Stimulated activated naive CD4-positive, alpha-beta T cell (primary cell): Measurements from ENCODE around the gene GALNT12.

Source experiments
- DNase-seq, 6 experiments: peaks; one replicate each; lab custom pipeline; 2025; lab: John Stamatoyannopoulos, UW

GALNT12 gene

DNA sequence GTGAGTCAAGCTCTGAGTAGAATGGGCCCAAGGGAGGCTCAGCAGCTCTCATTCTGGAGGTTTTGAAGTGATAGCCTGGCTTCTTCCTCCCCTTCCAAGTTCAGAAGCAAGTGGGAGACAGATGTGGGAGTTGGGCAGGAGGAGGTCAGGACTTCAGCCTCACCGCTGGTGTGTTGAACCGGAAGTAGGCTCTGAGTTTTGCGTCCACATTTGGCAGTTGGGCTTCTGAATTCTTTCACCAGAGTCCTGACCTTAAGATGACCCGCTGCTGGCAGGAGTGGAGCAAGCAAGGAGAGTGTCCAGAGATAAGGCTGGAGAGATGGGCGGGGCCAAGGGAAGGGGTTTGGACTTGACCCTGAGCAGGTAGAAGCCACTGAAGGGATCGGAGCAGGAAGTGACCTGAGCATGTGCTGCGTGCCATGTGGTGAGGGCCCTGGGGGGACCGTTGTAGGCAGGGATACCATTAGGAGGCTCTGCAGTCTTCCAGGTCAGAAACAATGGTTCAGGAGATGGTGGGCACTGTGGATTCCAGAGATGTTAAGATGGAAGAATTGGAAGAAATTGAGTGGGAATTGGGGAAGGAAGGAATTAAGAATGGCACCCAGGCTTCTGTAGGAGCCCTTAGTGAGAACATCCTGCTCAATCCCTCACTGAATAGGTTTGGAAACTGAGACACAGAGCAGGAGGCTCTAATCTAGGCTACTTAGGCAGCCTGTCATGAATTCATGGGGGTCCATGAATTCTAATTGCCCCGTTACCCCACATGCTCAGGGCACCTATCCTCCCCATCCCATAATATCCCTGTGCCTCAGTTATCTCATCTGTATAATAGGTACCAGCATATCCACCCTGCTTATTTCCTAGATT is 25.9 kb downstream of the GALNT12 start:
- DNase-seq, result no peak

DNA sequence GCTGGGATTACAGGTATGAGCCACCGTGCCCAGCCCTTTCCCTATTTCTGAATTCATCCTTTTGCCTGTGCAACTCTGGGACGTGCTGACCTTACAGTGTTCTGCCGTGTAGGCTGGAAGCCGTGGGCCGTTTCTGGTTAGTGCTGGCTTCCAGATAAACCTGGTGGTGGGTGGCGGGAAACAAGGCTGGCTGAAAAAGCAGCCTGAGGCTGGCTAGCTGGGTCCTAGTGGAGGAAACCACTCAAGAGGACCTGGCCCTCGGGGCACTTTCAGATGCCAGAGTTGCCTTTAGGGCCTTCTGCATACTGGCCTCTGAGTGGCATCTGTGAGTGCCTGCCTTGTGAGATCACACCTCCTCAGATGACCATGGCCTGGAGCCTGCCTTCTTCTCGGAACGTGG is 26.9 kb downstream of the GALNT12 start:
- no peak for DNase-seq

DNA sequence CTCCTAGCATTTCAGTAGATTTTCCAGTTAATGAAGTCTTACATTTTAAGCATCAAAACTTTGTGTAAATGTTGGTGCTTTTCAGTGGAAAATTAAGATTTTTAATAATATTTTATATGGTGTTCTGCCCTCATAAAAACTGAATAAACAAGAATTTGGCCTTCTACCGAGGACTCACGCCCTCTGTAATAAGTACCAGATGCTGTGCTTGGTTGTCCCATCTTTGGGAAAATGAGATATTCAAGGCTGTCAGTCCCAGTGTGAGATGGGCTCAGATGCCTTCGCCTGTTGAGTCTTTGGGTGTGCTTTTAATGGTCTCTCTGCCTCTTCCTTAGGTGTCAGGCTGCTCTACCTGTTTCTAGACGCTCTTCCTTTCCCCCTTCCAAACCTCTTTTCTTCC is 28.7 kb downstream of the GALNT12 start:
- no peak for DNase-seq

DNA sequence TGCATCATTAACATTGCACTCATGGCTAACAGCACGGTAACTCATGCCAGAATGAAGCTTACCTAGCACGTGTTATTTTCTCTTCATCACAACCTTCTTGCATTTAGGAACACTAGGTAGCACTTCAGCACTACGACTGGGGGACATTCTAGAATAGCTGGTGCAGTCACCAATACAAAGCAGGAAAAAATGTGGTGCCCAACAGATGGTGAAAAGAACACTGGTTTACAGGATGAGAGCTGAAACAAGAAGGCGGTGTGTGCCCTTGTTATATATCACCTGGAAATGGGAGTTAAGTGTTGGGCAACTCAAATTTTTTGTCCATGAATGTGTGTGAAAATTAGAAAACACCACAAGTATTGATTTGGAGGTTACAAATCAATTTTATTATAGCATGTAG is 30.0 kb downstream of the GALNT12 start:
- no peak for DNase-seq

DNA sequence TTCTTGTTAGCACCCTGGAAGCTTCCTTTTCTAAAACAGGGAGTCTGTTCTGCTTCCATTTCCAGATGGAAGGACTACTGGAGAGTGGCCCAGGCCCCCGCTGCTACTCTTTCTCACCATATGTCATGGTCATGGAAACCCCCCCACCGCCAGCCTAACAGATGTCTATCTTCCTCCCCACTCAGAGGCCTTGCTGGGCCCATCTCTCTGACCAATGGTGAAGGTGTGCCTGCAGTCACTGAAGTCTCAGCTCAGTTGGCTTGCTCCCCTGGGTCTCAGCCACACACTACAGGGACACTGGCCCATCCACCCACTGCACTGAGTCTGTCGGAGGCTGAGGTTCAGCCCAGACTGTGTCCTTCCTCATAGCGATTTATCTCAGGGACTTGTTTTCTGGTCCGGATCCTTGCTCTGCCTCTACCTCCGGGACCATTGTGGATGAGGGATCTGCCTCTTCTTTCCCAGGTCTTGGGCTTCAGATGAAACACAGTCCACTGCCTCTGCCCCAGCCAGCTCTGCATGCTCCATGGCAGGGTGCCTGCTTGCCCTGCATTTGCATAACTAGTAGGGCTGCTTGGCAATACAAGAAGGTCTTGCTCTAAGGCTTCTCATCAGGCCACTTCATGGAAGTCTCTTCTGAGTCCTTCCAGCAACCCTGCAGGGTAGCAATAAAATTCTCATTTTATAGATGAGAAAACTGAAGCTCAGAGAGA is 30.8 kb downstream of the GALNT12 start:
- DNase-seq, result no peak

DNA sequence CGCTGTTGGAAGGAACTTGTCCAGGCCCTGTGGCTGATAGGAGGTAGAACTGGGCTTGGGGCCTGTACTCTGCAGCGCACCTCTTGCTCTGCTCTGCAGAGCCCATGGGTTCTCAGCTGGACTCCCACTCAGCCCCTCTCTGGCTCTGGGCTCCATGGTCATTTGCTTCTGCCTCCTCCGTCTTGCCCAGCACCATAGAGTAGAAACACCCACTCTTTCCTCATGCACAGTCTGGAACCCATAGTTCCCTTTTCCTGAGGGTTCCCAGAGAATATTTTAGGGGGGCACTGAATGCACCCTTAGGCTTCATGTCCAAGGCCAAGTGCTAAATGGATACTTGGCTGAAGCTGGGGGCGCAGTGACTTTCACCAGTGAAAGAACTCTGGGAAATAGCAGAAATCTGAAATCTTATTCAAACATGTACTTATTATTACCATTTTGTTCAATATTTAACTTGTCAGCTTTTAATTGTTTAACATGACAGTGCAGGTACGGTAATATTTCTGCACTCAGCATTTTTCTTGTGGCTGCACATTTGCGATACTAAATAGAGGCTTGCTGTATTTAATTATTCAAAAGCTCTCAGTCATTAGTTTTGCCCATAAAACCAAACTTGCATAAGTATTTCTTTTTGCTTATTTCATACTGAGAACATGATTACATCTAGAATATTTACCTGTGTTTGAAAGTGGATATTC is 31.5 kb downstream of the GALNT12 start:
- DNase-seq, result no peak

DNA sequence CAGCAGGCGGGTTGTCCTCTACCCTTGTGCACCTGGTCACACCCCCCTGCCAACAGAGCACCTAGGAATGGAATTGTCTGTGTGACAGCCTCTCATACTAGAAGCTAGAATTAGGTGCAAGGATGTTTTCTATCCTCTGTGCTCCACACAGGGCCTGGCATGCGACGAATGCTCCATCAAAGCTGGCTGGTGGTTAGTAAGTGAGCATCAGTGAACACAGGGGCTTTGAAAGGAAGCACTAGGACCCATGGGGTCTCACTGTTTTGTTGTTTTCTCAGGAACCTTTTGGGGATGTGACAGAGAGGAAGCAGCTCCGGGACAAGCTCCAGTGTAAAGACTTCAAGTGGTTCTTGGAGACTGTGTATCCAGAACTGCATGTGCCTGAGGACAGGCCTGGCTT is 32.3 kb downstream of the GALNT12 start:
- no peak for DNase-seq

DNA sequence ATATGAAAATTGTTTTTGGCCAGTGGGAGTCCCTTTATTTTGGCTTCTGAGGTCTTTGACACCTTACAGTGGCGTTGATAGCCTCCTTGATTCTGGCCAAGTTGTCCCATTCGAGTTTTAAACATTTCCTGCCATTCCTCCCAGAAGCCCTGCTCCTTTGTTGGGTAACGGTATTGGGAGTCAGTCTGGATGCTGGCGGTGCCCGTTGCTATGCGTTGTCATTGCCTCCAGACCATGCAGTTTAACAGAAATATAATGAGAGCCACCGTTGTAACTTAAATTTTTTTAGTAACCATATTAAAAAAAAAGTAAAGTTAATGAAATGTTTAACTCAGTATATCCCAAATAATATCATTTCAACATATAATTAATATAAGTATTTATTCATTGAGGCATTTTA is 35.0 kb downstream of the GALNT12 start:
- DNase-seq, result no peak

DNA sequence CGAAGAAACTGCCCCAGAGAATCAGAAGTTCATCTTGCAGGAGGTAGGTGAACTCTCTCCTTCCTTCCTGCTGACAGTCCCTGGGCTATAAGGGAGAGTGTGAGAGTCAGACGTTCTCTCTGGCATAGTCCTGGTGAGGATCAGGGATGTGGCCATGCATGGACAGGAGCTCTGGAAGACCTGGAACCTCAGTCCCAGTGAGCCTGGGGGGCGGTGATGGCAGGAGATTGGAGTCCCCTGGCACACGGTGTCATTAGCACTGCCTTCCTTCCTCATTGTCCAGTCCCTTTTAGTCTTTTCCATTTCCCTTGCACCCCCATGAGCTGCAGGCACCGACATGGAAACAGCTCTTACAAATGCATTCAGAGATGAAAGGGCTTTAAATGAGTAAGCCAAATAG is 38.6 kb downstream of the GALNT12 start:
- no peak for DNase-seq

DNA sequence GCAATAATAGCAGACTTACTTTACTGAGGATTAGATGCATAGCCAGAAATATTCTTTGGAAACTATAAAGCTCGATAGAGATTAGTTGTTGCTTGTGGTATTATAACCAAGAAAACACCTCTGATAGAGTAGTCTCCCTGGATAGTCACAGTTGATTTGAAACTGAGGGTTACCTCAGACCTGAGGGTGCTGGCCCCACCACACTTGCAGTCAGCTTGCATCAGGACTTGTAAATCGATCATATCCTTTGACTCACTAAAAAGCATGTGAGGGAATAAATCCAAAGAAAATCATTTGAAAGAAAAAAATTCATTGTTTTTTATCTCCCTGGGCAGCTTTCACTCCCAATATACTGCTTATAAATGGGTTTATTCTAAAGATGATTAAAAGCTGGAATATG is 39.4 kb downstream of the GALNT12 start:
- DNase-seq, result no peak

DNA sequence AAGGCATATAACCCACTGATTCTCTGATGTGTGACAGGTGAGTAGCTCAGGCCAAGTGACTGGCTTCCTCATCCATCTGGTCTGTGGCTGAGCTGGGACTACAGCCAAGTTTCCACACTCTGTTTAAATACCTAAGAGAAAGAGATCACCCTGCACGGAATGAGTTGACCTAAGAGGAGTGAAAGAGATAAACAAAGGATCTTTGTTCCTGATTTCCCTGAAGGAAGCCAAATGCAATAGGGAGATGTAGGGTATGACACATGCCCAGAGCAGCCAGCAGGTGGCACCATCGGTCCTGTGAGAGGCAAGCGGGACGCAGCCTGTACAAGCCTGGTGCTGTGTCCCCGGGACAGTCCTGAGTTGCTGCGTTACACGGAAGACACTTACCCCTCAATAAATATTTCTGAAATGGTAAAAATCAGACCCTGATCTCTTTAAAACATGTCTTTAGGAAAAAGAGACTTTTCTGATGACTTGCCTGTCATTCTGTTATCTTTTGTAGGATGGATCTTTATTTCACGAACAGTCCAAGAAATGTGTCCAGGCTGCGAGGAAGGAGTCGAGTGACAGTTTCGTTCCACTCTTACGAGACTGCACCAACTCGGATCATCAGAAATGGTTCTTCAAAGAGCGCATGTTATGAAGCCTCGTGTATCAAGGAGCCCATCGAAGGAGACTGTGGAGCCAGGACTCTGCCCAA is 41.1 kb downstream of the GALNT12 start:
- DNase-seq, result peak; percentile 2 to 65 (median 51)

DNA sequence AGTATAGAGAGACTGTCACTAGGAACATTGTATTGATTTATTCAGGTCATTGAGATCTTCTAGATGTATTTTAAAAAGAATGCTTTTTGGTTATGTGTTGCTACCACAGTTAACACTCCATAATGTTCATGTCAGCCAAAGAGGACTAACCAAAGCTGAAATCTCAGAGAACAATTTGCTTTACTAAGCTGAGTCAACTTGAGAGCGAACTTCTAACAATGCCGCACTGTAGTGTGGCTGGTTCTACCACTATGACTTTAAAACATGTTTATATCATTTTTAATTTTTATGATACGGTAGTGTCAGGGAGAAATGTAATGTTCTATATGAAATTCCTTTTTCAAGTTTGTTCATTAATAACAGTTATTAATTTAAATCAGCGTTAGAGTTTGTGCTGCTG is 42.1 kb downstream of the GALNT12 start:
- DNase-seq, result no peak

DNA sequence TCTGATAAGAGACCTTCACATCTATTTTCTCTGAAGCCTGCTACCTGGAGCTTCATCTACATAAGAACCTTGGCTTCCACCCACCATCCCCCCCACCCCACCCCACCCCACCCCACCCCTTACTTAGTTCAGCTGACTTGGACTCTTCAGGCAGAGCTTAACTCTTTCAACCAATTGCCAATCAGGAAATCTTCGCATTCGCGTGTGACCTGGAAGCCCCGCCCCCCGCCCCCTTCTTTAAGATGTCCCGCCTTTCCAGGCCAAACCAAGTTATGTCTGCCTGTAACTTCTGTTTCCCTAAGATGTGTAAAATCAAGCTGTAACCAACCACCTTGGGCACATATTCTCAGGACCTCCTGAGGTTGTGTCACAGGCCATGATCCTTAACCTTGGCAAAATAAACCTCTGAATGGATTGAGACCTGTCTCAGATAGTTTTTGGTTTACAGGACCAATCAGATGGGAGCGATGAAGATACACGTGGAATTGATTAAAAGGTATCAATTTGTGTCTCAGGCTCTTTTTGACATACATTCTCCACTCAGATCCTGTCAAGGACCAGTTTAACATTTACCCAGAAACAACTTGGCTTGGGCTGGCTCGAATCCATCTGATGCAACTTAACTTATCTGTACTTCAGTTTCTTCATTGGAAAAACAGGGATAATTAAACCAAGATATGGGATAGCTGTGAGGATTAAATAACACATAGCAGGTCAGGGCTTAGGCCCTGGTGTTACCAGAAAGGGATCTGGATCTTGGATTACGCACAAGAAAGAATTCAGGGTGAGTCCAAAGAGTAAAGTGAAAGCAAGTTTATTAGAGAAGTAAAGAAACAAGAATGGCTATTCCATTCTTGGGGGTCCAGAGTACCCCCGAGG is 43.6 kb downstream of the GALNT12 start:
- no peak for DNase-seq

DNA sequence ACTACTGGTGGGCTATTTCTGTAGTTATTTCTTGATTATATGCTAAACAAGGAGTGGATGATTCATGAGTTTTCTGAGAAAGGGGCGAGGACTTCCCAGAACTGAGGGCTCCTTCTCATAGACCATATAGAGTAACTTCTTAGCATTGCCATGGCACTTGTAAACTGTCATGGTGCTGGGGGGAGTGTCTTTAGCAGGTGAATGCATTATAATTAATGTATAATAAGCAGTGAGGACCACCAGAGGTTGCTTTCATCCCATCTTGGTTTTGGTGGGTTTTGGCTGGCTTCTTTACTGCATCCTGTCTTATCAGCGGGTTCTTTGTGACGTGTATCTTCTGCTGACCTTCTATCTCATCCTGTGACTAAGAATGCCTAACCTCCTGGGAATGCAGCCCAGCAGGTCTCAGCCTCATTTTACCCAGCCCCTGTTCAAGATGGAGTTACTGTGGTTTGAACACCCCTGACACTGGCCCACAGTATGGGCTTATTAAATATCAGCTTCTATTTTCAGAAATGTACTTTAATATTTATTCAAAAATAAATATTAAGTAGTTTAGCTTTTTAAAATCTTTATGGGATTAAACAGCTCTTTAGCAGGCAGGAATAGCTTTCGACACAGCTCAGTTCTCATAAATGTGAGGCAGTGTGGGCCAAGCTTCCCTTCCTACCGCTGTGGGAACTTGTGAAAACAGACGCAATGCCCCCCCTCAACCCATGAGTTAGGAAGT is 44.4 kb downstream of the GALNT12 start:
- DNase-seq, result no peak

DNA sequence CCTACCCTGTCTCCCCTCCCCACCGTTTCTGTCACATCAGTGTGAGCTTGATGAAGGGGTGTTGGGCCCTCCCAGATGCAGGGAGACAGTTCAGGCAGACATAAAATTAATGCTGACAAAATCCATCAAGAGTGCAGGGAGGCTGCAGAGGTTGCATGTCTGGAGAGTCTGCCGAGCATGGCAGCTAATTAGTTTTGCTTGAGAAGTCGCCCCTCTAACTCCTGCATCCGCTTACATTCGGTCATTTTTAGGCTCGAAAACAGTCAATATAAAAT is 44.9 kb downstream of the GALNT12 start:
- DNase-seq, result no peak

DNA sequence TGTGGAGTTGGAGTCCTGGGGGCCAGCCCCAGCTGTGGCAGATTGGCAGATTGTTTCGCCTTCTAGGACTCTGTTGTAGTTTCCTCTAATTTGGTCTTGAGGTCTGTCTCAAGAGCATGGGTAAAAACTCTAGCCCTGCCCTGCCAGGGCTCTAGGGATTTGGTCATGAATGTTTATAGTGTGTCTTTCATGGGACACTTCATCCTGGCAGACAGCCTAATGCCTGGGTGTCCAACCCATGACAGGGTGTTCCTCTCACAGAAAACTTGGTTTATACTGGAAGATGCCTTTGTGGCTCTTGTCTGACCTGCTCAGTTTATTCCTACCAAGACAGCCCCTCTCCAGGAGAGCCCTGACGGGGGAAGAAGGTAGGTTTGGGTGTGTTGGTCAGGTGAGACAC is 45.5 kb downstream of the GALNT12 start:
- no peak for DNase-seq

DNA sequence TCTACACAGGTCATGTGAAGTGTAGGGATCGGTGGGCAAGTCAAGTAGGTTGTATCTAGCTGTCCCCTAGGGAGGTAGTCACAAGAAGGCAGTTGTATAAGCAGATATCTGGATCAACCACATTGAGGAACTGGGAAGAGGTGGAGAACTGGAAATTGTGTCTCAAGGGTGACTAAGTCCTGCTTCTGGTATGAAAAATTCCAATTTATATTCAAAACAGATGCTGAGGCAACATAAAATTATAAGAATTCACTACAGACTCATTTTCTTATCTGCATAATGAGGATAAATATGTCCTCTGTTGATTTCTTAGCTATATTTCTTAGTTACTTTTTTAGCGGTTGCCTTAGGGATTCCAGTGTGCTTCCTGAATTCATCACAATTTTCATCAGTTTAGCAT is 46.8 kb downstream of the GALNT12 start:
- DNase-seq, result no peak

DNA sequence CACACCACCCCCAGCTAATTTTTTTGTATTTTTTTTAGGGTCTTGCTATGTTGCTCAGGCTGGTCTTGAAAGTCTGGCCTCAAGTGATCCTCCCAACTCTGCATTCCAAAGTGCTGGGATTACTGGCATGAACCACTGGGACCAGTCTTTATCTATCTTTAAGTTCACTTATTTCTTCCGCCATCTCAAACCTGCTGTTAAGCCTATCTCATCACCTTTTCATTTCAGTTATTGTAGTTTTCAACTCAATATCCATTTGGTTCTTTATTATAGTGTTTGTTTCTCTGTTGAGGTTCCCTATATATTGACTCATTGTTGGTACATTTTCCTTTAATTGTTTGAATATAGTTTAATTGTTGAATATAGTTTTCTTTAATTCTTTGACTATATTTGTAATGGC is 48.1 kb downstream of the GALNT12 start:
- no peak for DNase-seq

DNA sequence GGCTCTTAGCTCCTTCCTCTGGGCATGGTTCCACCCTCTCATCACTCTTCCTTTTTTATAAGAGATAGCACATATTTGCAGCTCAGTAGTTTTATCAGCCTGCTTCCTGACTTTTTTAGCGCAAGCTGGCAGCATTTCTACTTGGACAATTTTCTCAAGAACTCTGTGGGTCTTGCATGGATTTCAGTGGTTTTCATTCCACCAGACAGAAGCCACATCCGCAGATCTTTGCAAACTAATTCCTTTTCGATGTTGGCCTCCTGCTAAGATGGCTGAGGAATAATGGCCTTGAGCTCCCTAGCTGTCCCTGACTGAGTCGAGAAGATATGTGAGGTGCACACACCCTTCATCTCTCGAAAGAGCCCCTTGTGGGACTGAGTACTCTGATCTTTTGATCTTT is 49.5 kb downstream of the GALNT12 start:
- no peak for DNase-seq

DNA sequence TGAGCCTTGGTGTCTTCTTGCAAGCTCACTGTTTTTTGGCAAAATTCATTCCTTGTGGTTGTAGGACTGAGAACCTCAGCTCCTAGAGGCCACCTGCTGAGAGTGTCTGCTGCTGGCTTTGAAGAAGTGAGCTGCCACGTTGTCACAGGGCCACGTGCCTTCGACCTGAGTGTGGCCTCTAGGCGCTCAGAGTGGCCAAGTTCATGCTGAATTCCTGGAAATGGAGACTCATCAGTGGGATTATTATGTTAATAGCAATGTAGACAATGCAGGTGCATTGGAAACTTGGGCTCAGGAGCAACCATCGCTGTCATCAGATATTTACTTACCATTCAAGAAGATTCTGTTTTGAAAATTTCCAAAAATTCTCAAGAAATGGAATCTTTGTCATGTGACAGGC is 52.5 kb downstream of the GALNT12 start:
- no peak for DNase-seq

DNA sequence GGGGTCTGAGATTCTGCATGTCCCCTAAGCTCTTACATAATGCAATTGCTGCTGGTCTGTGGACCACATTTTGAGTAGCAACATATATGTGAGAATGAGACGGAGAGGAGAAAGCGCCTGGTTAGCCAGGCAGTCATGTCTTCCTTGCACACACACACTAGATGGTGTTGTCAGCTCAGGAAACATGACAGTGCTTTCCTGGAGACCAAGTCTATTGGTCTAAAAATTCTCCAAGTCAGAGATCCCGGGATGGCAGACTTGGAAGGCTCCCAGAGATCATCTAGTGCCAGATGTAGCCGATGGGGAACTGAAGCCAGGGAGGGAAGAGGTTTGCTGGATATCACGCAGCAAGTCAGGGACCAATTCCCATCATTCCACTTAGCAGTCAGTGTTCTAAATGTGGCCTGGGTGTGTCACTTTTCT is 53.4 kb downstream of the GALNT12 start:
- no peak for DNase-seq
